ENCODE measurements around the gene WNT7B. TPM values are rescaled to one million over a fixed set of nuclear protein-coding genes. Genes with fewer than 3 reads are reported as not detected.

Gene WNT7B
- total and polyA plus RNA-seq, 10 of the 15 experiments (the other 5 are each of a cell fraction or from before 2014, with no cell fraction given) = 0.12 TPM; not detected in 9

- Histone ChIP-seq H3K4me3 (no peak overlapping the region), H3K27me3 (replicated peaks in 1 of 2; ENCODE audit: control insufficient read depth in 2 of 2, insufficient read depth in 2 of 2, low read length in 1 of 2) (no peaks in the 10 kb centered on the region; a peak in 1 of 4 replicates), H4K20me1 (ENCODE audit: control insufficient read depth, insufficient read depth) (no peaks in the 10 kb centered on the region), H3K4me2 (ENCODE audit: control insufficient read depth, insufficient read depth) (no peak overlapping the region), H3K36me3 (ENCODE audit: control insufficient read depth in 2 of 2, insufficient read depth in 2 of 2, low read length in 1 of 2) (no peaks in the 10 kb centered on the region), H2AFZ (ENCODE audit: control insufficient read depth, low read depth, low read length) (no peak overlapping the region), H3K27ac (ENCODE audit: control insufficient read depth, insufficient read depth) (no peak overlapping the region), H3K9ac (ENCODE audit: control insufficient read depth, insufficient read depth, low read length) (no peak overlapping the region), H3K79me2 (ENCODE audit: control insufficient read depth, insufficient read depth, low read length) (no peaks in the 10 kb centered on the region), H3K4me1 (ENCODE audit: control insufficient read depth, insufficient read depth, low read length) (no peaks in the 10 kb centered on the region), H3K9me3 (replicated peaks; ENCODE audit: control insufficient read depth, insufficient read depth, low read length) (no peaks in the 10 kb centered on the region)
- WGBS (ENCODE audit: insufficient coverage, insufficient replicate concordance, low lambda C conversion rate, missing lambda C conversion rate) = 12% methylated on average over 15 of the region's 16 CpGs
- BruUV-seq (replicated peaks) = no TSS peak
- ChIA-PET POLR2A (no interaction called here), CTCF (no interaction called here), RAD21 (ENCODE audit: unreplicated experiment) (no interaction called here), SMC1A (ENCODE audit: uncharacterized antibody, unreplicated experiment) (no interaction called here)
- FAIRE-seq (no peak), ATAC-seq (no peak), DNase-seq (ENCODE audit: low read depth, low spot score) (no peak)
- no peak for TF ChIP-seq STAT3 (IDR thresholded peaks at IDR 0.05; ENCODE audit: low read depth, low read length)
- TF ChIP-seq PML (IDR thresholded peaks at IDR 0.05; ENCODE audit: low read length) = no peak
- no peak for TF ChIP-seq ZBTB4 (CRISPR knock-in tag; IDR thresholded peaks at IDR 0.05)
- TF ChIP-seq EED (IDR thresholded peaks at IDR 0.05; ENCODE audit: low read depth) = no peak
- TF ChIP-seq NBN (IDR thresholded peaks at IDR 0.05) = no peak
- no peak for TF ChIP-seq CHD4 (IDR thresholded peaks at IDR 0.05)
- no peak for TF ChIP-seq ASH2L (IDR thresholded peaks at IDR 0.05; ENCODE audit: borderline replicate concordance, low read depth)
- no peak for TF ChIP-seq BCL11A (IDR thresholded peaks at IDR 0.05; ENCODE audit: low read depth, low read length)
- no peak for TF ChIP-seq SPI1 (IDR thresholded peaks at IDR 0.05; ENCODE audit: borderline replicate concordance, insufficient read depth, low read depth, low read length)
- no peak for TF ChIP-seq SMAD5 (IDR thresholded peaks at IDR 0.05; ENCODE audit: low read depth)
- no peak for TF ChIP-seq HDGF (IDR thresholded peaks at IDR 0.05)
- no peak for TF ChIP-seq PRDM15 (CRISPR knock-in tag; IDR thresholded peaks at IDR 0.05)
- TF ChIP-seq KDM1A (IDR thresholded peaks at IDR 0.05; ENCODE audit: borderline replicate concordance) = no peak
- TF ChIP-seq POLR2AphosphoS2 (IDR thresholded peaks at IDR 0.05; ENCODE audit: low read depth, low read length) = no peak
- intact Hi-C loops (cut with micrococcal nuclease; ENCODE audit: unreplicated experiment) = no loop called here
- in situ Hi-C loops (cut with MboI) = no loop called here
Measured at GRCh38 chr22:45925811-45926351, 51.1 kb downstream of the WNT7B start.
